GM19467 (cell line): ENCODE data around the gene GRAMD4.
"Not testable (repeated sequence)": the region's sequence is repeated elsewhere in the genome, so short reads cannot be mapped to it uniquely, and the experiment has no call there.

ENCODE experiments used
- ATAC-seq: cut with Tn5 transposase; IDR thresholded peaks from one replicate; pipeline ENCODE4 v1.9.1; 2021; ENCODE audit warnings: mild to moderate bottlenecking, moderate library complexity; ENCODE audit not compliant: unreplicated experiment

Gene GRAMD4

GRCh38 chr22:46617986-46618647, 2.1 kb upstream of the GRAMD4 start:
- ATAC-seq = no peak

- ATAC-seq = no peak
These were observed 1.5 kb upstream of the GRAMD4 start for GRCh38 chr22:46618667-46619066.

- ATAC-seq = no peak
These were observed 851 bp upstream of the GRAMD4 start for GRCh38 chr22:46619240-46619829.

DNA sequence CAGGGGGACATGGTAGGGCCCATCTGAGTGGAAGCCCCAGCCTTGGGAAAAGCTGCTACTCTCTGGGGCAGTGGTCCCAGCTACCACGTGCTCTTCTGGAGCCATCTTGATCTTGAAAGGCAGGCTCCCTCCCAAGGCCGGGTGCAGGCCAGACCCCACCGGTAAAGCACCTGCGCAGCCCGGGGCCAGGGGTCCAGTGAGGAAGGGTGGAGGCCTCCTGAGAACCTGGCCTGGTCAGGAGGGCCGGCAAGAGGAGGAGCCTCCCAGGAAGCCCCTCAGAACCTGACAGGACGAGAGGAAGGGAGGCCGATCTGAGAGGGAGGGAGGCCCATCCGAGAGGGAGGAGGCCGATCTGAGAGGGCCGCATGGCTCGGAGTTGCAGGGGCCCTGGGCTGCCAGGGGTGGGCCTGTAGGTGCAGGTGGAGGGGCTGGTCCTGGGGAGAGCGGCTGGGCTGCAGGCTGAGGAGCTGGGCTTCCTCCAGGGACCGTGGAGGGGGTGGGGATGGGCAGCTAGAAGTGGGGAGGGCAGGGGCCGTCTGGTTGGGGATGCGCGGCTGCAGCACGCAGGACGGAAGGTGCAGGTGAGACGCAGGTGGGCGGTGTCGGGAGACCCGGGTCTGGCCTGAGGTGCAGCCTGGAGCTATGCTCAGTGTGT, 529 bp downstream of the GRAMD4 start:
- no peak for ATAC-seq

DNA sequence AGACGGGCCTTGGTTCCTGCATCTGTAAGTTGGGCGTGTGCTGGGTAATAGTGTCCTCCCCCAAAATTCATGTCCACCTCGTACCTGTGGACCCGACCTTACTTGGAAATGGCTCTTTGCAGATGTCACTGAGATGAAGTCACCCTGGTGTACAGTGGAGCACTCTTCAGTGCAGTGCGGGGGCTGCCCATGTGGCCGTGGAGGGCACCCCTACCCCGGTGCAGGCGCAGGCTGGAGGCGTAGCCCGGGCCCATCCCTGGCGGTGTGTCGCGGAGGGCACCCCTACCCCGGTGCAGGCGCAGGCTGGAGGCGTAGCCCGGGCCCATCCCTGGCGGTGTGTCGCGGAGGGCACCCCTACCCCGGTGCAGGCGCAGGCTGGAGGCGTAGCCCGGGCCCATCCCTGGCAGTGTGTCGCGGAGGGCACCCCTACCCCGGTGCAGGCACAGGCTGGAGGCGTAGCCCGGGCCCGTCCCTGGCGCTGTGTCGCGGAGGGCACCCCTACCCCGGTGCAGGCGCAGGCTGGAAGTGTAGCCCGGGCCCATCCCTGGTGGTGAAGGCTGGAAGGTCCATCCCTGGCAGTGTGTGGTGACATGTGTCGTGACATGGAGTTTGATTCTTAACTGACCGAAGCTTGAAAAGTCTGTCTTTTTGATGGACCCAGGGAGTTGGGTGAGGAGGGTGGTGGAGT, 1.2 kb downstream of the GRAMD4 start:
- ATAC-seq = not testable (repeated sequence)

DNA sequence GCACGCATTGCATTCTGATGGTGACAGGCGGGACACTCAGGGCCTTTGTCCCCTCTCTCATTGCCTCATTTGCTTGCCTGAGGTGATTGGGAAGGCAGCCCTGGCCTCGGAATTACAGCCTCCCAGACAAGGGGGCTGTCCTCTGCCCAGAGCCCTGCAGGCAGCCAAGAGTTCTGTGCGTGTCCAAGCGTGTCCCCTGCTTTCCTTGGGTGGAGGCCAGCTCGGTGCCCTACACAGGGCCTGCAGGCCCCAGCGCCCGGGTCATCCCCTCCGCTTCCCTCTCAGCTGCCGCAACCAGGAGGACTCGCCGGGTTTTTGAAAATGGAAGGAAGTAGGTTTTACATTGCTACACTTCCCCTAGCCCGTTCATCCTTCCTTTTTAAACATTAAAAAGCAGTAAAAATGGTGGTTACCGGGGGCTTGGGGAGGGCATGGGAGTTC, 1.9 kb downstream of the GRAMD4 start:
- no peak for ATAC-seq

GRCh38 chr22:46625113-46625842, 5.1 kb downstream of the GRAMD4 start:
- no peak for ATAC-seq

DNA sequence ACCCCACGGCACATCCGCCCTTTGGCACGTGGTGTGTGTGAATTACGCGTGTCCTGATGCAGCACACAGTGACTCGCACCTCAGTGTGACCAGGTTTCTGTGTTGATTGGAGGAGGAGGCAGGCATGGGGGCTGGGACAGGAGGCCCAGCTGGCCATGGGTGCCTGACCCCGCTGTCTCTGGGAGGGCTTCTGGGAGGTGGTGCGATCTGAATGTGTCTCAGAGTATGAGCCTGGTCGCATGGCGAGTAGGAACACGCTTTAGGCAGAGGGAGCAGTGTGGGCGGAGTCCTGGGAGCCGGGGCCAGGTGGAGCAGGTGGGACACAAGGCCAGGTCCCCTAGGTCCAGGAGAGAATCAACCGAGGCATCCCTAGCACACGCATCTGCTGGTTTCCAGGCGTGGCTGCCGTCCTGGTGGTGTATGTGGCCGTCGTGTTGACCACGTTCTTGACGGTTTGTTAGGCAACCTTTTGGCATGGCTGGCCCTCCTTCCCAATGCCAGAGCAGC, 5.7 kb downstream of the GRAMD4 start:
- no peak for ATAC-seq

GRCh38 chr22:46626356-46626755, 6.2 kb downstream of the GRAMD4 start:
- no peak for ATAC-seq

- ATAC-seq = no peak
These were observed 7.0 kb downstream of the GRAMD4 start for GRCh38 chr22:46626911-46627805.

DNA sequence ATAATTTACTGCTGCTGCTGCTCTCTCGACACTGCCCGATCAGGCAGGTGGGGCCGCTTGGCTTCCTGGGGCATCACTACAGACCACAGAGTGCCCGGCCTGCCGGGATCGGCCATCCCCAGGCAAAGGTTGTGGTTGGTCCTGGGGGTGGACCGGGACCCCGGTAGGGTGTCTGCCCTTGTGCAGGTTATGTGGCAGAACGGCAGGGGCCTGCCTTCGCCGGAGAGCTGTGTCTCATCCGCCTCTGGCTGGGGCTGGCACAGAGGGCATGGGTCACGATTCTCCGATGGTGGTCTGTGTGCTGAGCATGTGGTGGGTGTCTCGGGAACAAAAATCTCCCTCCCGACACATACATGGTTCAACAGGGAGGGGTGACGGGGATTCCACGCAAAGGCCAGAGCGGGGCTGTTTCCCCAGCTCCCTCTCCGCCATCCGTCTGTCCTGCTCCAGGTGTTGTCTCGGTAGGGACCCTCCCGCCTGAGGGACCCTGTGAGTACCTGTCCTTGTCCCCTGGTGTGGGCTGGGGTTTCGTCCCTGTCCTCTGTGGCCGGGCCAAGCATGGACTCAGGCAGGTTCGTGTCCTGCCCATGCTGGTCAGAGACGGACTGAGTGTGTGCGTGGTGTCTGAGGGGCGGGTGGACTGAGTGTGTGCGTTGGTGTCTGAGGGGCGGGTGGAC, 7.8 kb downstream of the GRAMD4 start:
- no peak for ATAC-seq

- ATAC-seq = no peak
These were observed 8.6 kb downstream of the GRAMD4 start for GRCh38 chr22:46628756-46629155.

- no peak for ATAC-seq
These were observed 9.1 kb downstream of the GRAMD4 start for GRCh38 chr22:46629291-46629690.

- no peak for ATAC-seq
These were observed 10.9 kb downstream of the GRAMD4 start for GRCh38 chr22:46631113-46631512.

DNA sequence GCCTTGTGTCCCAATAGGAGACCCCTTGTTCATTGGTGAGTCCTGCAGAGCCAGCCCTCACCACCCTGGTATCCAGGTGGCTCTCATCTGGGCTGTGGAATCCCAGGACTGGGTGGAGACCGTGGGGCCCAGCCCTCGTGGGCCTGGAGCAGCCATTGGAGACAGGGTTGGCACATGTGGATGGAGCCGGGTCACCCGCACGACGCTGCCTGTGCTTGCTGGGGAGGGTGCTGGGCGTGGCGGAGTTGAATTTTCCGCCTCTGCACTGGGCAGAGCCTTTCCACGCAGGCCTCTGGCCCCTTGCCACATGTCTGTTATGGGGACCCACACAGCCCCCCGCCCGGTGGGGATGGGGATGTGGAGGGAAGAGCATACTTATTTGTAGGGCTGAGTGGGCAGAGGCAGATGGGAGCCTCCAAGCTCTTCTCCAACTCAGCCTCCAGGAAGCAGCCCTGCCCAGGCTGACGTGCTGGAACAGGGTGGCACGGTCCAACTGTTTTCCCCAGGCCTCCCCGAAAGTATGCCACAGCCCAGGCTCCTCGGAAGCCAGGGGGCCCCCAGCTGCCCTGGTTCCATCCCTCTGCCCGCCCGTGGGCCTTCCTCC, 12.6 kb downstream of the GRAMD4 start:
- no peak for ATAC-seq

GRCh38 chr22:46633334-46633890, 13.2 kb downstream of the GRAMD4 start:
- no peak for ATAC-seq

- ATAC-seq = no peak
These were observed 14.0 kb downstream of the GRAMD4 start for GRCh38 chr22:46634011-46634699.
